ENCODE data around the gene PRR12. TPM values are rescaled to one million over a fixed set of nuclear protein-coding genes. Genes with fewer than 3 reads are reported as not detected.

PRR12 gene
- total and polyA plus RNA-seq, 2 donors (not counting 3 experiments of a cell fraction or from before 2014, with no cell fraction given) = 1.9 to 37.0 TPM

GRCh38 chr19:49645995-49646394 lies 55.0 kb downstream of the PRR12 start:
- no TSS peak for BruUV-seq (replicated peaks)
- Histone ChIP-seq H3K4me2 (ENCODE audit: insufficient read depth, low read length) (no peak overlapping the region), H2AFZ (ENCODE audit: low read depth, low read length) (no peak overlapping the region), H3K27me3 (ENCODE audit: control insufficient read depth in 2 of 2, insufficient read depth in 2 of 2, low read length in 2 of 2) (no peaks in the 10 kb centered on the region), H3K4me3 (replicated peaks in 1 of 3; ENCODE audit: insufficient read depth in 1 of 3, low read depth in 1 of 3, low read length in 3 of 3) (no peak overlapping the region), H4K20me1 (replicated peaks; ENCODE audit: control insufficient read depth, extremely low read depth, insufficient read depth, low read length) (no peaks in the 10 kb centered on the region), H3K9me3 (replicated peaks; ENCODE audit: control insufficient read depth, insufficient read depth, low read length) (no peaks in the 10 kb centered on the region), H3K36me3 (ENCODE audit: control insufficient read depth in 2 of 2, extremely low read depth in 1 of 2, insufficient read depth in 2 of 2, low read length in 2 of 2) (peaks cover 2 to 32% of the 10 kb centered on the region in 2 experiments), H3K4me1 (ENCODE audit: control insufficient read depth, extremely low read depth, insufficient read depth, low read length) (peaks cover 19% of the 10 kb centered on the region), H3K27ac (ENCODE audit: insufficient read depth, low read depth, low read length) (no peak overlapping the region), H3K9me1 (replicated peaks; ENCODE audit: control insufficient read depth, extremely low read depth, insufficient read depth, low read length) (no peaks in the 10 kb centered on the region), H3K9ac (replicated peaks; ENCODE audit: extremely low read depth, insufficient read depth, low read length) (no peak overlapping the region), H3K79me2 (ENCODE audit: control insufficient read depth, insufficient read depth, low read length) (peaks cover 47% of the 10 kb centered on the region)
- ChIA-PET CTCF (no interaction called here), POLR2A (no interaction called here)
- dilution Hi-C loops (cut with MboI; ENCODE audit: extremely low pct_ligation_motif_present, low sequenced_read_pairs) (no loop called here), intact Hi-C loops (cut with micrococcal nuclease) (no loop called here)
- no peak for TF ChIP-seq POLR2AphosphoS5 (IDR thresholded peaks at IDR 0.05; ENCODE audit: insufficient read depth, low read depth, low read length)
- TF ChIP-seq EZH2 (IDR thresholded peaks at IDR 0.05; ENCODE audit: borderline replicate concordance, low read depth, low read length, severe bottlenecking) = no peak
- no peak for TF ChIP-seq FOS (IDR thresholded peaks at IDR 0.05; ENCODE audit: borderline replicate concordance, insufficient read depth, low read length)
- TF ChIP-seq POLR2A (IDR thresholded peaks at IDR 0.05; ENCODE audit: low read depth, low read length) = no peak
- TF ChIP-seq MYC (IDR thresholded peaks at IDR 0.05; ENCODE audit: low read depth, low read length) = no peak
- TF ChIP-seq JUN (IDR thresholded peaks at IDR 0.05; ENCODE audit: borderline replicate concordance, insufficient read depth, insufficient read length, low read depth) = no peak
- no peak for TF ChIP-seq GATA2 (IDR thresholded peaks at IDR 0.05; ENCODE audit: insufficient read depth, insufficient read length, low read depth, low read length)
- TF ChIP-seq CTCF (IDR thresholded peaks at IDR 0.05; ENCODE audit: extremely low read depth in 1 of 2, insufficient read depth in 1 of 2, low read depth in 1 of 2, low read length in 2 of 2) = no peak
- TF ChIP-seq MAX (IDR thresholded peaks at IDR 0.05; ENCODE audit: insufficient read depth, insufficient read length) = no peak
- FAIRE-seq (no peak), DNase-seq (ENCODE audit: low read depth, low spot score) (no peak)
